H1 (cell line): ENCODE measurements around the gene CD248. TPM values are rescaled to one million over a fixed set of nuclear protein-coding genes. Genes with fewer than 3 reads are reported as not detected.

Experiments
- ASH2L ChIP-seq: fragments of 200-600, 300-600 bp; sonication (generic); IDR thresholded peaks from one replicate; pipeline ENCODE4 v1.7.1; 2017; ENCODE audit warnings: low read length
- CHD1 ChIP-seq: IDR thresholded peaks from 2 replicates; pipeline ENCODE4 v1.6.1; 2012; ENCODE audit warnings: low read depth, low read length, improper control_type of control experiment
- POU5F1 ChIP-seq: IDR thresholded peaks from 2 replicates; pipeline ENCODE4 v1.6.1; 2011; ENCODE audit warnings: low read depth, mild to moderate bottlenecking, low read length, moderate library complexity
- ZNF274 ChIP-seq: IDR thresholded peaks from 2 replicates; pipeline ENCODE4 v1.7.0; 2012; ENCODE audit warnings: low read length, borderline replicate concordance; ENCODE audit errors: extremely low read depth
- polyA plus RNA-seq, 7 experiments: library from polyadenylated mRNA; depleted of rRNA in 3 of 7; stranded (reverse) in 5 of 7; unstranded in 2 of 7; fragments of >200 nt in 5 of 7; fragments of 200-250 nt in 2 of 7; gene quantifications; 1 replicate in 5 of 7; 2 replicates in 1 of 7; 4 replicates in 1 of 7; pipeline versions ENCODE4 v1.2.1 to v1.2.3, GENCODE V29; 2011 to 2013; ENCODE audit warnings: missing spikeins in 2 of 7, mixed read lengths in 2 of 7
- total RNA-seq: library from RNA; stranded (reverse); fragmentation: NEBNext Ultra II Directional; extraction: Animal tissue kit (Norgen Biotek cat#: 25700); gene quantifications from 2 replicates; pipeline ENCODE4 v1.2.1, GENCODE V29; 2021

CD248 gene
- total and polyA plus RNA-seq, 2 of the 8 experiments (the other 6 are each of a cell fraction or from before 2014, with no cell fraction given): 2.7 to 3.9 TPM

DNA sequence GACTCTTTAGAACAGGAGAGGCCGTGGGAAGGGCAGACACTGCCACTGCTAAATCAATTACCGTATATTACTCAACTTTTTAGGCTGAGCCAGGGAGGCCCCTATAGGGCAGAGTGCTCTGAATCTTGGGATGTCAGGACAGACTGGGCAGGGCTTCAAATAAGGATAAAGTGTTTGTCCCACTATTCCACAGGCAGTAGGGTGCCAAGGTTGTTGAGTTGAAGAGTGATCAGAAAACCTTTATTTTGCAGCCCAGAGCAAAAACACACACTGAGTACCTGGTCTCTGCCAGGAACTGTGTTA, 32.2 kb upstream of the CD248 start (continued):
- no peak for TF ChIP-seq POU5F1
- no peak for TF ChIP-seq ASH2L
- no peak for TF ChIP-seq ZNF274
- no peak for TF ChIP-seq CHD1
